Stomach (tissue), 4 donors: Measurements from ENCODE around the gene NEDD4L.

Source experiments
- EP300 ChIP-seq: sonication (generic); formaldehyde crosslinking; IDR thresholded peaks from one replicate; pipeline ENCODE4 v1.6.1; 2017; ENCODE audit warnings: antibody characterized with exemption
- POLR2A ChIP-seq, 4 donors: fragments of 450-650 bp; IDR thresholded peaks; one replicate each; pipeline ENCODE4 v1.6.1; 2016; ENCODE audit warnings: antibody characterized with exemption in 4 of 4, control low read depth in 2 of 4, mild to moderate bottlenecking in 1 of 4, moderate library complexity in 1 of 4
- POLR2AphosphoS5 ChIP-seq, 3 donors: sonication (generic); formaldehyde crosslinking; IDR thresholded peaks; one replicate each; pipeline ENCODE4 v1.6.1; 2016; ENCODE audit warnings: antibody characterized with exemption in 3 of 3
- TF ChIP-seq, protein P1 (sequence below), 7 experiments: fragments of 450-650 bp in 4 of 7; fragments of 200-600 bp in 3 of 7; sonication (generic) in 3 of 7; IDR thresholded peaks; one replicate each; pipeline ENCODE4 v1.5.1; 2016 to 2019; ENCODE audit warnings: antibody characterized with exemption in 7 of 7, control low read depth in 2 of 7, mild to moderate bottlenecking in 1 of 7

DNA sequence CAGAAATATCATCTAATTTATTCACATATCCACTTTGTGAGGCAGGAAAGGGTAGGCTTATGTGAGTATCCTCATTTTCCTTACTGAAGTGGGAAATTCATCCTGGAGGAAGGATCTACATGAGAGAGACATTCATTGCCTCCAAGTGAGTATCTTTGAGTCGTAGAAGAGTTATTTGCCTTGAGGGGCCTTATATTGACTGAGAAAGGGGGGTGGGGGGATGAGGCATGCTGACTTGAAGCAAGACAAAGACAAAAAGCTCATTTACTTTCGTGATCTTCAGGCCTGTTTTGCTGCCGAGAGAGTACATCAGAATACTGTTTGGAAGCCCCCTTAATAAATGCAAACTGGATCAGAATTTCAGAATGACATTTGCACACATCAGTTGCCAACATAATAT is 17.6 kb upstream of the NEDD4L start:
- TF ChIP-seq, protein P1, sequence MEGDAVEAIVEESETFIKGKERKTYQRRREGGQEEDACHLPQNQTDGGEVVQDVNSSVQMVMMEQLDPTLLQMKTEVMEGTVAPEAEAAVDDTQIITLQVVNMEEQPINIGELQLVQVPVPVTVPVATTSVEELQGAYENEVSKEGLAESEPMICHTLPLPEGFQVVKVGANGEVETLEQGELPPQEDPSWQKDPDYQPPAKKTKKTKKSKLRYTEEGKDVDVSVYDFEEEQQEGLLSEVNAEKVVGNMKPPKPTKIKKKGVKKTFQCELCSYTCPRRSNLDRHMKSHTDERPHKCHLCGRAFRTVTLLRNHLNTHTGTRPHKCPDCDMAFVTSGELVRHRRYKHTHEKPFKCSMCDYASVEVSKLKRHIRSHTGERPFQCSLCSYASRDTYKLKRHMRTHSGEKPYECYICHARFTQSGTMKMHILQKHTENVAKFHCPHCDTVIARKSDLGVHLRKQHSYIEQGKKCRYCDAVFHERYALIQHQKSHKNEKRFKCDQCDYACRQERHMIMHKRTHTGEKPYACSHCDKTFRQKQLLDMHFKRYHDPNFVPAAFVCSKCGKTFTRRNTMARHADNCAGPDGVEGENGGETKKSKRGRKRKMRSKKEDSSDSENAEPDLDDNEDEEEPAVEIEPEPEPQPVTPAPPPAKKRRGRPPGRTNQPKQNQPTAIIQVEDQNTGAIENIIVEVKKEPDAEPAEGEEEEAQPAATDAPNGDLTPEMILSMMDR (IDR thresholded peaks at IDR 0.05), result no peak
- TF ChIP-seq POLR2A (IDR thresholded peaks at IDR 0.05), result no peak
- no peak for TF ChIP-seq EP300
- no peak for TF ChIP-seq POLR2AphosphoS5 (IDR thresholded peaks at IDR 0.05)
